Measurements from ENCODE around the gene NR2C2.

The NR2C2 gene

GRCh38 chr3:14957925-14958324, 10.5 kb downstream of the NR2C2 start:
- TF ChIP-seq CTCF (IDR thresholded peaks at IDR 0.05; ENCODE audit: insufficient read depth, low read depth, low read length, missing control alignments), result no peak
- DNase-seq (ENCODE audit: low read depth), result peak; percentile 18

GRCh38 chr3:14959359-14959943, 12.1 kb downstream of the NR2C2 start:
- no peak for TF ChIP-seq CTCF (IDR thresholded peaks at IDR 0.05; ENCODE audit: insufficient read depth, low read depth, low read length, missing control alignments)
- peak; percentile 25 for DNase-seq (ENCODE audit: low read depth)
- peak overlapping the region; percentile 59 for H3K4me3 ChIP-seq (ENCODE audit: low read depth, low read length)

More at GRCh38 chr3:14957925-14958324, 10.5 kb downstream of the NR2C2 start:
- H3K4me3 ChIP-seq (ENCODE audit: low read depth, low read length), result no peak overlapping the region

- H3K4me3 ChIP-seq (ENCODE audit: low read depth, low read length), result no peak overlapping the region
- no peak for TF ChIP-seq CTCF (IDR thresholded peaks at IDR 0.05; ENCODE audit: insufficient read depth, low read depth, low read length, missing control alignments)
- DNase-seq (ENCODE audit: low read depth), result no peak
These were observed 15.4 kb downstream of the NR2C2 start for GRCh38 chr3:14962762-14963161.

GRCh38 chr3:14967285-14967684, 19.9 kb downstream of the NR2C2 start:
- DNase-seq (ENCODE audit: low read depth), result no peak

GRCh38 chr3:14969671-14970070, 22.3 kb downstream of the NR2C2 start:
- DNase-seq (ENCODE audit: low read depth), result no peak
- TF ChIP-seq CTCF (IDR thresholded peaks at IDR 0.05; ENCODE audit: insufficient read depth, low read depth, low read length, missing control alignments), result no peak
- H3K4me3 ChIP-seq (ENCODE audit: low read depth, low read length), result no peak overlapping the region

More at GRCh38 chr3:14967285-14967684, 19.9 kb downstream of the NR2C2 start:
- TF ChIP-seq CTCF (IDR thresholded peaks at IDR 0.05; ENCODE audit: insufficient read depth, low read depth, low read length, missing control alignments), result no peak
- H3K4me3 ChIP-seq (ENCODE audit: low read depth, low read length), result no peak overlapping the region

- H3K4me3 ChIP-seq (ENCODE audit: low read depth, low read length), result no peak overlapping the region
- TF ChIP-seq CTCF (IDR thresholded peaks at IDR 0.05; ENCODE audit: insufficient read depth, low read depth, low read length, missing control alignments), result no peak
- no peak for DNase-seq (ENCODE audit: low read depth)
These were observed 28.9 kb downstream of the NR2C2 start for GRCh38 chr3:14976317-14976716.

GRCh38 chr3:14980689-14981088, 33.3 kb downstream of the NR2C2 start:
- DNase-seq (ENCODE audit: low read depth), result no peak
- no peak overlapping the region for H3K4me3 ChIP-seq (ENCODE audit: low read depth, low read length)
- TF ChIP-seq CTCF (IDR thresholded peaks at IDR 0.05; ENCODE audit: insufficient read depth, low read depth, low read length, missing control alignments), result no peak

Data from GM12865 (cell line).